Spleen (tissue), 7 donors: ENCODE measurements around the gene GLIS1.

Experiments used
- POLR2A ChIP-seq, 3 donors: fragments of 450-650 bp; IDR thresholded peaks; one replicate each; pipeline ENCODE4 v1.5.1; 2017; ENCODE audit warnings: antibody characterized with exemption in 3 of 3, mild to moderate bottlenecking in 1 of 3
- TF ChIP-seq, protein P1 (sequence below), 11 experiments: fragments of 200-600 bp in 7 of 11; fragments of 450-650 bp in 4 of 11; sonication (generic) in 4 of 11; IDR thresholded peaks in 8 of 11; conservative IDR thresholded peaks in 3 of 11; 1 replicate in 7 of 11; 2 replicates in 4 of 11; pipeline versions ENCODE4 v1.4.0 to v1.8.0; 2016 to 2021; ENCODE audit warnings: antibody characterized with exemption in 11 of 11, inconsistent platforms in 4 of 11, mild to moderate bottlenecking in 1 of 11
- donor health status: DM: no; HTN: no; CAD: no; lungs with moderate emphysema.
- donor health status: DM: no; HTN: no; CAD: no.
- donor health status: DM: no; HTN: no; CAD: no.

GRCh38 chr1:53486395-53487026 is 252.5 kb downstream of the GLIS1 start:
- TF ChIP-seq, protein P1, sequence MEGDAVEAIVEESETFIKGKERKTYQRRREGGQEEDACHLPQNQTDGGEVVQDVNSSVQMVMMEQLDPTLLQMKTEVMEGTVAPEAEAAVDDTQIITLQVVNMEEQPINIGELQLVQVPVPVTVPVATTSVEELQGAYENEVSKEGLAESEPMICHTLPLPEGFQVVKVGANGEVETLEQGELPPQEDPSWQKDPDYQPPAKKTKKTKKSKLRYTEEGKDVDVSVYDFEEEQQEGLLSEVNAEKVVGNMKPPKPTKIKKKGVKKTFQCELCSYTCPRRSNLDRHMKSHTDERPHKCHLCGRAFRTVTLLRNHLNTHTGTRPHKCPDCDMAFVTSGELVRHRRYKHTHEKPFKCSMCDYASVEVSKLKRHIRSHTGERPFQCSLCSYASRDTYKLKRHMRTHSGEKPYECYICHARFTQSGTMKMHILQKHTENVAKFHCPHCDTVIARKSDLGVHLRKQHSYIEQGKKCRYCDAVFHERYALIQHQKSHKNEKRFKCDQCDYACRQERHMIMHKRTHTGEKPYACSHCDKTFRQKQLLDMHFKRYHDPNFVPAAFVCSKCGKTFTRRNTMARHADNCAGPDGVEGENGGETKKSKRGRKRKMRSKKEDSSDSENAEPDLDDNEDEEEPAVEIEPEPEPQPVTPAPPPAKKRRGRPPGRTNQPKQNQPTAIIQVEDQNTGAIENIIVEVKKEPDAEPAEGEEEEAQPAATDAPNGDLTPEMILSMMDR (IDR thresholded peaks at IDR 0.05 in 8 of 11, conservative IDR thresholded peaks at IDR 0.05 in 3 of 11): no peak
- TF ChIP-seq POLR2A (IDR thresholded peaks at IDR 0.05): no peak
